ENCODE measurements around the gene CSTA. TPM values are rescaled to one million over a fixed set of nuclear protein-coding genes. Genes with fewer than 3 reads are reported as not detected.

CSTA gene
- total RNA-seq, 1 donor from 2014 or later = 0.41 TPM

DNA sequence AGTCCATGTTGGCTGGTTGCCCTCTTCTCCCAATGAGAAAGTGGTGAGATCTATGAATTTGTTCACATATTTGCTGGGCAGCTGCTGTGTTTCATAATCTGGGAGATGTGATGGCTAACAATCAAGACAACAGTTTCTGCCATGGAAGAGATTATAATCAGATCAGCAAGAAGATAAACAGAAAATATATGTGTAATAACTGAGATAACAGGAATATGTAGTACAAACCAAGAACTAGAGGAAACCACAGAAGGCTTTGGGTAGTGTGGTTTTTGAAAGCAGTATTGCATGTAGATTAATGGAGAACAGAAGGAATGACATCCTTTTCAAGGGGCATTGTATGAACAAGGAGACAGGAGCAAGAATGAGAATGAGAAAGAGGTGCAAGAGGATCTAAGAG, 12.2 kb upstream of the CSTA start:
- Histone ChIP-seq H3K4me3 (ENCODE audit: insufficient read depth, low read depth, low read length) (no peak overlapping the region), H3K27me3 (ENCODE audit: insufficient read depth, low read length) (no peaks in the 10 kb centered on the region), H2AFZ (ENCODE audit: low read depth, low read length) (no peak overlapping the region), H3K27ac (ENCODE audit: low read depth, low read length) (no peak overlapping the region), H4K20me1 (ENCODE audit: insufficient read depth, low read length) (no peaks in the 10 kb centered on the region), H3K36me3 (ENCODE audit: insufficient read depth, low read length) (no peaks in the 10 kb centered on the region), H3K4me1 (ENCODE audit: insufficient read depth, low read length) (no peaks in the 10 kb centered on the region), H3K9me3 (ENCODE audit: insufficient read depth, low read depth, low read length) (no peaks in the 10 kb centered on the region), H3K4me2 (ENCODE audit: low read length) (no peak overlapping the region), H3K9ac (ENCODE audit: low read length) (no peak overlapping the region), H3K79me2 (ENCODE audit: insufficient read depth, low read length) (no peaks in the 10 kb centered on the region)
- FAIRE-seq = no peak
- Mint-ChIP-seq H3K27ac (ENCODE audit: unreplicated experiment) (no peak overlapping the region), H3K9me3 (ENCODE audit: unreplicated experiment) (peaks cover 2% of the 10 kb centered on the region), H3K27me3 (ENCODE audit: low read depth, unreplicated experiment) (peaks cover 3% of the 10 kb centered on the region), H3K4me1 (ENCODE audit: low read depth, unreplicated experiment) (peaks cover 1% of the 10 kb centered on the region), H3K4me3 (ENCODE audit: unreplicated experiment) (no peak overlapping the region), H3K36me3 (ENCODE audit: low read depth, unreplicated experiment) (no peaks in the 10 kb centered on the region)
- no peak for TF ChIP-seq EZH2 (IDR thresholded peaks at IDR 0.05; ENCODE audit: insufficient read depth, low read length)
- no peak for DNase-seq (ENCODE audit: low read depth)

DNA sequence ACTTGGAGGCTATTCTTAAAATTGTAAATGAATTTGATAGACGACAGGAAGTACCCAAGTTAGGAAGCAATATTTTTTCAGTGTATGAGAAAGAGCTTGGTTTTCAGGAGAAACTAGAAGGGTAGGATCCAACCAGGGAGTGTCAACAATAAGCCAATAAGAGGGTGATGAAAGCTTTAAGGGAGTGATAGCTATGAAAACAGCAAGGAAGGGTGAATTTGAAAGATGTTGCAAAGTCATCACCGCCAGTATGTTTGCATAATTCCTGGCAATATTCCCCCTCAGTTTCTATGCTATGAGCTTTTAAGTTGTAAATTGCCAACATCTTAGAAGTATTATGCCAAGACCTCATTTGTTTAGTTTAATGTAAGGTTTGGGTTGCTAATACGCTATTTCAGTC, 11.8 kb upstream of the CSTA start:
- no peak overlapping the region for H2AFZ ChIP-seq (ENCODE audit: low read depth, low read length)
- H3K4me1 ChIP-seq (ENCODE audit: insufficient read depth, low read length) = no peaks in the 10 kb centered on the region
- H3K4me3 Mint-ChIP-seq (ENCODE audit: unreplicated experiment) = no peak overlapping the region
- no peaks in the 10 kb centered on the region for H3K27me3 ChIP-seq (ENCODE audit: insufficient read depth, low read length)
- H3K4me3 ChIP-seq (ENCODE audit: insufficient read depth, low read depth, low read length) = no peak overlapping the region
- H3K79me2 ChIP-seq (ENCODE audit: insufficient read depth, low read length) = no peaks in the 10 kb centered on the region
- DNase-seq (ENCODE audit: low read depth) = no peak
- H3K9me3 Mint-ChIP-seq (ENCODE audit: unreplicated experiment) = peaks cover 5% of the 10 kb centered on the region
- peaks cover 3% of the 10 kb centered on the region for H3K27me3 Mint-ChIP-seq (ENCODE audit: low read depth, unreplicated experiment)
- H3K27ac Mint-ChIP-seq (ENCODE audit: unreplicated experiment) = no peak overlapping the region
- no peak for FAIRE-seq
- H3K4me2 ChIP-seq (ENCODE audit: low read length) = no peak overlapping the region
- no peaks in the 10 kb centered on the region for H3K9me3 ChIP-seq (ENCODE audit: insufficient read depth, low read depth, low read length)
- H3K9ac ChIP-seq (ENCODE audit: low read length) = no peak overlapping the region
- H3K36me3 ChIP-seq (ENCODE audit: insufficient read depth, low read length) = no peaks in the 10 kb centered on the region
- no peaks in the 10 kb centered on the region for H4K20me1 ChIP-seq (ENCODE audit: insufficient read depth, low read length)
- H3K4me1 Mint-ChIP-seq (ENCODE audit: low read depth, unreplicated experiment) = peaks cover 1% of the 10 kb centered on the region
- H3K27ac ChIP-seq (ENCODE audit: low read depth, low read length) = no peak overlapping the region
- no peak for TF ChIP-seq CTCF (IDR thresholded peaks at IDR 0.05; ENCODE audit: insufficient read depth, low read depth, low read length)
- TF ChIP-seq EZH2 (IDR thresholded peaks at IDR 0.05; ENCODE audit: insufficient read depth, low read length) = no peak
- H3K36me3 Mint-ChIP-seq (ENCODE audit: low read depth, unreplicated experiment) = no peaks in the 10 kb centered on the region

- Histone ChIP-seq H3K4me1 (ENCODE audit: insufficient read depth, low read length) (no peaks in the 10 kb centered on the region), H3K27ac (ENCODE audit: low read depth, low read length) (no peak overlapping the region), H3K4me3 (ENCODE audit: insufficient read depth, low read depth, low read length) (no peak overlapping the region), H3K9ac (ENCODE audit: low read length) (no peak overlapping the region), H3K27me3 (ENCODE audit: insufficient read depth, low read length) (no peaks in the 10 kb centered on the region), H2AFZ (ENCODE audit: low read depth, low read length) (no peak overlapping the region), H4K20me1 (ENCODE audit: insufficient read depth, low read length) (no peaks in the 10 kb centered on the region), H3K79me2 (ENCODE audit: insufficient read depth, low read length) (no peaks in the 10 kb centered on the region), H3K9me3 (ENCODE audit: insufficient read depth, low read depth, low read length) (no peaks in the 10 kb centered on the region), H3K36me3 (ENCODE audit: insufficient read depth, low read length) (no peaks in the 10 kb centered on the region), H3K4me2 (ENCODE audit: low read length) (no peak overlapping the region)
- Mint-ChIP-seq H3K27me3 (ENCODE audit: low read depth, unreplicated experiment) (no peaks in the 10 kb centered on the region), H3K9me3 (ENCODE audit: unreplicated experiment) (peaks cover 5% of the 10 kb centered on the region), H3K27ac (ENCODE audit: unreplicated experiment) (no peak overlapping the region), H3K36me3 (ENCODE audit: low read depth, unreplicated experiment) (no peaks in the 10 kb centered on the region), H3K4me1 (ENCODE audit: low read depth, unreplicated experiment) (peaks cover 1% of the 10 kb centered on the region), H3K4me3 (ENCODE audit: unreplicated experiment) (no peak overlapping the region)
- TF ChIP-seq CTCF (IDR thresholded peaks at IDR 0.05; ENCODE audit: insufficient read depth, low read depth, low read length) (no peak), EZH2 (IDR thresholded peaks at IDR 0.05; ENCODE audit: insufficient read depth, low read length) (no peak)
- DNase-seq (ENCODE audit: low read depth) (no peak), FAIRE-seq (no peak)
Measured at GRCh38 chr3:122314228-122314876, 10.7 kb upstream of the CSTA start.
